HTR-8/SVneo (cell line): Measurements from ENCODE around the gene UBE2D3.

Experiments used
- DNase-seq: peaks from one replicate; pipeline ENCODE4 v3.0.0; 2011; ENCODE audit warnings: low spot score, mixed read lengths; ENCODE audit not compliant: insufficient read length
- FAIRE-seq: peaks from 2 replicates; lab custom pipeline; 2011; peaks lifted over from hg19 to GRCh38; lab: Jason Lieb, UNC

UBE2D3 gene

GRCh38 chr4:102799816-102800215 is 27.5 kb downstream of the UBE2D3 start:
- DNase-seq (no peak), FAIRE-seq (no peak)

GRCh38 chr4:102794999-102795398 is 32.4 kb downstream of the UBE2D3 start:
- no peak for DNase-seq
- no peak for FAIRE-seq

- no peak for FAIRE-seq
These were observed 34.9 kb downstream of the UBE2D3 start for GRCh38 chr4:102792361-102792936.

GRCh38 chr4:102791318-102791835 is 36.0 kb downstream of the UBE2D3 start:
- no peak for DNase-seq
- no peak for FAIRE-seq

More at GRCh38 chr4:102792361-102792936, 34.9 kb downstream of the UBE2D3 start:
- DNase-seq = no peak

GRCh38 chr4:102789317-102789717 is 38.0 kb downstream of the UBE2D3 start:
- no peak for FAIRE-seq
- no peak for DNase-seq

- DNase-seq (no peak), FAIRE-seq (no peak)
These were observed 39.4 kb downstream of the UBE2D3 start for GRCh38 chr4:102787944-102788343.

GRCh38 chr4:102787096-102787881 is 40.1 kb downstream of the UBE2D3 start:
- no peak for FAIRE-seq
- no peak for DNase-seq

GRCh38 chr4:102786279-102786678 is 41.1 kb downstream of the UBE2D3 start:
- FAIRE-seq = no peak
- no peak for DNase-seq

GRCh38 chr4:102783006-102783405 is 44.3 kb downstream of the UBE2D3 start:
- DNase-seq (no peak), FAIRE-seq (no peak)

GRCh38 chr4:102781570-102781969 is 45.8 kb downstream of the UBE2D3 start:
- FAIRE-seq (no peak), DNase-seq (no peak)

GRCh38 chr4:102780476-102781144 is 46.7 kb downstream of the UBE2D3 start:
- FAIRE-seq (no peak), DNase-seq (no peak)

- no peak for DNase-seq
- FAIRE-seq = no peak
These were observed 48.1 kb downstream of the UBE2D3 start for GRCh38 chr4:102779204-102779603.

GRCh38 chr4:102778720-102779119 is 48.6 kb downstream of the UBE2D3 start:
- FAIRE-seq = no peak
- DNase-seq = no peak

GRCh38 chr4:102775805-102776204 is 51.5 kb downstream of the UBE2D3 start:
- FAIRE-seq = no peak

GRCh38 chr4:102774254-102774653 is 53.1 kb downstream of the UBE2D3 start:
- FAIRE-seq (no peak), DNase-seq (no peak)

More at GRCh38 chr4:102775805-102776204, 51.5 kb downstream of the UBE2D3 start:
- DNase-seq = no peak

GRCh38 chr4:102772738-102773340 is 54.5 kb downstream of the UBE2D3 start:
- no peak for DNase-seq
- no peak for FAIRE-seq

- FAIRE-seq (no peak), DNase-seq (no peak)
These were observed 62.5 kb downstream of the UBE2D3 start for GRCh38 chr4:102764901-102765300.

- no peak for DNase-seq
- FAIRE-seq = no peak
These were observed 65.4 kb downstream of the UBE2D3 start for GRCh38 chr4:102761906-102762305.

- FAIRE-seq (no peak), DNase-seq (no peak)
These were observed 66.1 kb downstream of the UBE2D3 start for GRCh38 chr4:102761296-102761701.

GRCh38 chr4:102760645-102761295 is 66.6 kb downstream of the UBE2D3 start, which contains the start of gene MANBA:
Gene MANBA (minus strand): TSS chr4:102760968. CDS start chr4:102760894, 74 bp downstream.
- DNase-seq (peak; percentile 71), FAIRE-seq (no peak)
